HG03378 (cell line): ENCODE results near the gene REPIN1.

ENCODE experiments used
- ATAC-seq: cut with Tn5 transposase; IDR thresholded peaks from one replicate; pipeline ENCODE4 v1.9.1; 2021; ENCODE audit warnings: mild to moderate bottlenecking, moderate library complexity; ENCODE audit not compliant: unreplicated experiment

Gene REPIN1

GRCh38 chr7:150368096-150368883, at the start of gene REPIN1:
REPIN1 (plus strand) TSS chr7:150368822; CDS start chr7:150369712, 890 bp downstream.
- ATAC-seq = peak; percentile 33

DNA sequence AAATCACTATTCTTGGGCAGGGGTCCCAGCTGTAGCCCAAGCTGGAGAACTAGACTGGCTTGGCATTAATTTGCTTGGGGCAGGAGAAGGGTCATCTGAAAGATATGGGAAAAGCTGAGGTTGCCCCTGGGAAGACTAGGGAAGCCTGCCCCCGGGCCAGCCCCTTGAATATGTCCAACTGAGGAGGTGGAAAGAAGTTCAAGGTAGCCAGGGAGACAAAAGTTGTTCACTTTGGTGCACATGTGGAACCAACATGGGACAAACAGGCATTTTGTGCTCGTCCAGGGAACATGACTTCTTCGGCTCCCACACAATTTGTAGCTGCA, 46.9 kb upstream of the REPIN1 start:
- ATAC-seq = no peak

GRCh38 chr7:150322114-150322832, 46.3 kb upstream of the REPIN1 start:
- no peak for ATAC-seq

- peak; percentile 45 for ATAC-seq
Measured at GRCh38 chr7:150322833-150323681, 45.6 kb upstream of the REPIN1 start, which contains the start of the genes ACTR3C and LRRC61. ACTR3C (minus strand) TSS chr7:150323545; CDS start chr7:150295296, 28,249 bp downstream. LRRC61 (plus strand) TSS chr7:150323355; CDS start chr7:150336862, 13,507 bp downstream.

GRCh38 chr7:150323682-150324372, 44.8 kb upstream of the REPIN1 start:
- ATAC-seq = peak; percentile 32

DNA sequence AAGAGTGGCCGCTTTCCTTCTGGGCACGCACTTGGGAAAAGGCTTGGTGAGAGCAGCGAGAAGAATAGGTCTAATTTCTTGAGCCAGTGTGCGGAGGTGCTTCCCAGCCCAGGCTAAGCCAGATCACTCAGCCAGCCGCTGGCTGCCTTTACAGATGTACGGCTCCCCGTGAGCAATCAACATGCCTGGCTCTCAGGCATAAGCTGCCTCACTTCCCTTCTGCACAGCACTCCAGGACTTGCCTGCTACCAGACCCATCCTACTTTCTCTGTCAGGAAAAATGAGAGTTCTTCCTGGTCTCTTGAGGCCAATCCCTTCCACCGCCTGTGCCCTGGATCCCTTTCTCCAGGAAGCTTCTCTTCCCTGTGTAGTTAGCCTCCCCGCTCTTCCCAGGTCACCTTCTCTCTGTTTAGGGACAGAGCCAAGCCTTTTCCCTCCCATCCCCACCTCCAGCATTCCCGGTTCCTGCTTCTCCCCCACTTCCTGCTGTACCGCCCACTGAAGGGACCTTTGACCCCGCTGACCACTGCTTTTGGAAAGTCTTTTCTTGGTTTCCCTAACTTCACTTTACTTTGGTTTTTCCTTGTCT, 44.2 kb upstream of the REPIN1 start:
- ATAC-seq = no peak

DNA sequence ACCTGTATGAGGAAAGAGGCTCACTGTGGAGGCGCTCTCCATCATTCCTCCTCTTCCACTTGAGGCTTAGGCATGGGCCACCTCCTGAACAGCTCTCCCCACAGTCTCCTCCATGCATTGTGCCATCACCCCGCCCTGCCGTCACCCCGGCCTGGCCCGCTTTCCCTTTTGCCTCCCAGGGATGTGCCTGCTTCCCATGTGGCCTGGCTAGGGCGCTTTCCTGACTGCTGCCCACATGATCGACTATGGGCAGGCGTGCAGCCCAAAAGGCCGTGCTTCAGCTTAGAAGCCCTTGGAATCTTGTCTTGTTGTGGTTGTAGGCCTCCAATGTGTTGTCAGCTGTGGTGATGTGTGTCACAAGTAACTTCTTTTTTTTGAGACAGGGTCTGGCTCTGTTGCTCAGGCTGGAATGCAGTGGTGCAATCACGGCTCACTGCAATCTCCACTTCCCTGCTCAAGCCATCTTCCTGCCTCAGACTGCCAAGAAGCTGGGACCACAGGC, 43.5 kb upstream of the REPIN1 start:
- ATAC-seq = no peak

DNA sequence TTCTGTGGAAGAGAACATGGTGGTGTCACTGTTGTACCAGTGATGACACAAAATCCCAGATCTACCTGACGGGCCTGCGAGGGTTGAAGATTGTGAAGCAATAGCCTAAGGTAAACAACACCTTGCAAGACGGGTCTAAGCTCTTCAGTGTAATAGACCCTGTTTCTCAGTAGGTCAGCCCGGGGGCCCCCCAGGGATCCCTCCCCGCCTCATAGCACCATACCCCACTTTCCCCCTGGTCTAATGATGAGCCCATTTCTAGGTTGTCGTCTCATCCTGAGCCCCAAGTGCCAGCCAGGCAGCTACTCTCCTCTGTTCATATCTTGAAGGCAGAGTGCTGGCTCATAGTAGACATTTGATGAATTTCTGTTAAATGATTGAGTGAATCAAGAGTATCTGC, 42.7 kb upstream of the REPIN1 start:
- no peak for ATAC-seq

DNA sequence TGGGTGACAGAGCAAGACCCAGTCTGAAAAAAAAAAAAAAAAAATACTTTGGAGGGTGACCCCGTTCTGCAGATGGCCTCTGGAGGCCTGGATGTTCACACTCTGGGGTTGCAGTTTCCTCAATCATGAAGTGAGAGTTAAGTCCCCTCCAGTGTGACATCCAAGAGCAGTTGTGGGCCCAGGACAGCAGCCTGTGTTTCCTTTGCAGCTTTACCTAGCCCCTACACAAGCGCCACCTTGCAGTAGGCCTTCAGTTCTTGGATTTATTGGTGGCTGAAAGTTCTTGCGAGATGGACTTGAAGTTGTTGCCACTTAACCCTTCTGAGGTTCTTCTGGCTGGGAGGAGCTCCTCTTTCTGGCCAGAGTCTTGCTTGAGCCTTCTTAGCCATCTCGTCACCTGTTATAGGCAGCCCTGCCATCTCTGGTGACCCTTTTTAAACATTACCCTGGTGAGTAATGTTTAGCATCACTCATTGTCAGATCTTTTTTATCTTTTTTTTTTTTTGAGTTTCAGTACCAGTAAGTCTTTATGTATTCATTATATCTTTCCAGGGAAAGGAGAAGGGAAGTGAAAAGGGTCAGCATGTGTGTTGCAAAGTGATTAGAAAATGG, 41.9 kb upstream of the REPIN1 start:
- ATAC-seq = no peak

DNA sequence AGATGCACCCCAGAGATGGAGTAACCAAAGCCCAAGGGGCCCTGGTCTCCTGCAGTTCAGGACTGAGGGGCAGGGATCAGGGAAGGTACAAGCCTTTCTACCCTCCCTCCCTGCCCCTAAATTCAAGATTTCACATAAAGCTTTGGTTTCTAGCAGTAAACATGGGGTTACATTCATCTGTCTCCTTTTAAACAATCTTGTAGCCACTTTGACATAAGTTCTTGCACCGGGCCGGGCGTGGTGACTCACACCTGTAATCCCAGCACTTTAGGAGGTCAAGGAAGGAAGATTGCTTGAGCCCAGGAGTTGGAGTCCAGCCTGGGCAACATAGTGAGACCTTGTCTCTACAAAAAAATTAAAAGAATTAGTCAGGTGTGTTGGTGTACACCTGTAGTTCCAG, 41.3 kb upstream of the REPIN1 start:
- no peak for ATAC-seq

GRCh38 chr7:150329331-150330120, 39.1 kb upstream of the REPIN1 start:
- no peak for ATAC-seq

- ATAC-seq = no peak
Measured at GRCh38 chr7:150330211-150330885, 38.3 kb upstream of the REPIN1 start.

- ATAC-seq = no peak
Measured at GRCh38 chr7:150332852-150333635, 35.6 kb upstream of the REPIN1 start.

DNA sequence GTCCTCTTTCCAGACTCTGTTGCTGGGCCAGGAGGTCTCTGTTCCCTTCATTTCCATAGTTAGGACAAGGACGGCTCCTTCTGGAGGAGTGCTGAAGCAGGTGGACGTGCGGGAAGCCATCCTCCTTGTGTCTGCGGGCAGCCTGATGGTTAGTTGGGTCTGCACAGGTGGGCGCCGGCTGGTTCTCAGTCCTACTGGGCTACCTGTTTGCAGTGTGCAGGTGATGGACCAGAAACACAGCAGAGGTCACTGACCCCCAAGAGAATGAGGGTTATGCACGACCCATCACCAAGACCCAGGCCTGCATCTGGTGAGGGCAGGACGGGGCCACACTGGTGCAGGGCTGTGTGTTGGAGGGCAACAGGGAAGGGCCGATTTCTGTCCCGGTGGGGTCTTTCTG, 35.0 kb upstream of the REPIN1 start:
- ATAC-seq = no peak

- no peak for ATAC-seq
Measured at GRCh38 chr7:150334108-150334507, 34.5 kb upstream of the REPIN1 start.

DNA sequence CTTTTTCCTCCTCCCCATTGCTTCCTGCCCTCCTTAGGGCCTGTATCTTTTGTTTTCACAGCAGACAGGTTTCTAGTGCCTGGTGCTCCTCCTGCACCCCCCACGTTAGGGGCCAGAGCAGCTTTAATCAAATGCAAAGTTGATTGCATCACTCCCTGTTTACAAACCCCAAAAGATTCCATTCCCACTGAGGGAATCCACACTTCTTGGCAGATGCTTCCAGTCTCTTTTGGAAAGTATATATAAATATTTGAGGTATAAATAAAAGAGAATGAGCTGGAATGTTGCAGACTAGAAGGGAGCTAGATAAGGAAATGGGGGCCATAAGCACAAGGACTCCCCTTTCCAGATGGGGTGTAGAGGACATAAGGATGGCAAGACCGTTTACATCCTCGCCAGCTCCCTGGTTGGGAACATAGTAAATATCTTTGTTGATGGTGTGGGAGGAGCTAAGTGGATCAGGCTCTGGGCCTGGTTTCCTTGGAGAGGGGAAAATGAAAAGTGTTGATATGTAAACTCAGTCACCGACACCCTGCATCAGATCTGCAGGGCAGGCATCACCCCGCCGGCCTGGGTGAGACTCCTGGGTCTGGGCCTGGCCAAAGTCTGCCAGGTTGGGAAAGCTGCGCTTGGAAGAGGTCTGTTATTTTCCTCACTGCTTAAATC, 33.4 kb upstream of the REPIN1 start:
- ATAC-seq = no peak

DNA sequence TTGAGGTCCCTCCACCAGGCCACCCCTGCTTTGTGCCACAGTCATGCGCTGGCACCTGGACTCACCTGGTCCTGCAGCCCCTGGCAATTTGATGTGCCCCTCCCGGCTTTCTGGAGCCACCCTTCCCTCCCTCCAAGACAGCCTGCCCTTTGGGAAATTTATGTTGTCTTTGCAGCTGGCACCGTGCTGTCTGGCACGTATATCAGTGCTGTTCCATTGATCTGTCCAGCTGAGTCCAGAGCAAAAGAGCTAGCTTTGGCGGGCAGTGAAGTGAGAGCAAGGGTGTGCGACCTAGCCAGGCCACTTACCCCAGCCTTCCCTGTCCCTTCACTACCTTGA, 32.9 kb upstream of the REPIN1 start:
- ATAC-seq = no peak
